MCF 10A (cell line): ENCODE measurements around the gene ANKRD13D. TPM values are rescaled to one million over a fixed set of nuclear protein-coding genes. Genes with fewer than 3 reads are reported as not detected.

ENCODE experiments used
- BruUV-seq: library from RNA; stranded (reverse); fragments of 400-500 nt; replicated peaks from 2 replicates; lab custom pipeline; 2021; lab: Mats Ljungman, UMichigan
- CTCF ChIA-PET: fragments of 300-600 bp; sonication (Branson Sonifier 250); formaldehyde crosslinking; extraction: SDS; loops from one replicate; lab custom pipeline; 2021; ENCODE audit warnings: antibody characterized with exemption, inconsistent platforms; lab: Yijun Ruan, JAX
- POLR2A ChIA-PET: fragments of 300-600, 350-650 bp; sonication (Branson Sonifier 250); formaldehyde crosslinking; extraction: SDS; loops from one replicate; lab custom pipeline; 2020; ENCODE audit warnings: antibody characterized with exemption, inconsistent platforms; lab: Yijun Ruan, JAX
- DNase-seq: peaks from one replicate; pipeline ENCODE4 v3.0.0-alpha.2; 2018; ENCODE audit not compliant: unreplicated experiment
- H3K27ac Mint-ChIP-seq: one replicate; pipeline ENCODE4 v1.8.0; 2022; ENCODE audit warnings: mild to moderate bottlenecking, low read depth, mixed read lengths; ENCODE audit not compliant: unreplicated experiment
- H3K27me3 Mint-ChIP-seq: one replicate; pipeline ENCODE4 v1.8.0; 2022; ENCODE audit warnings: mixed read lengths; ENCODE audit not compliant: insufficient read depth, unreplicated experiment
- H3K36me3 Mint-ChIP-seq: one replicate; pipeline ENCODE4 v1.8.0; 2022; ENCODE audit warnings: mild to moderate bottlenecking, moderate library complexity, mixed read lengths; ENCODE audit not compliant: insufficient read depth, unreplicated experiment
- H3K4me1 Mint-ChIP-seq: one replicate; pipeline ENCODE4 v1.8.0; 2022; ENCODE audit warnings: mixed read lengths; ENCODE audit not compliant: insufficient read depth, unreplicated experiment
- H3K4me3 Mint-ChIP-seq: one replicate; pipeline ENCODE4 v1.8.0; 2022; ENCODE audit warnings: mild to moderate bottlenecking, moderate library complexity, mixed read lengths; ENCODE audit not compliant: unreplicated experiment
- H3K9me3 Mint-ChIP-seq: one replicate; pipeline ENCODE4 v1.8.0; 2022; ENCODE audit warnings: mixed read lengths; ENCODE audit not compliant: unreplicated experiment
- CTCF ChIP-seq: fragments of 200-600 bp; IDR thresholded peaks from one replicate; pipeline ENCODE4 v1.8.0; 2022; ENCODE audit warnings: antibody characterized with exemption, mild to moderate bottlenecking; ENCODE audit not compliant: unreplicated experiment
- intact Hi-C: fragments of 100-400 bp; cut with micrococcal nuclease; formaldehyde crosslinking; loops from 2 replicates; pipeline ENCODE4 v1.14.1; 2022
- total RNA-seq: library from RNA; stranded (reverse); gene quantifications from 2 replicates; pipeline ENCODE4 v1.2.3, GENCODE V29; 2022

Gene ANKRD13D
- total RNA-seq, 1 experiment from 2014 or later = 39.7 TPM

GRCh38 chr11:67261946-67262681 is 27.0 kb upstream of the ANKRD13D start:
- no TSS peak for BruUV-seq
- CTCF ChIA-PET = interaction anchor here (0.6 to 4.9 kb wide), 28 partner anchors 8 to 221 kb away, joined by 3 to 104 read pairs (median 5); partner anchors contain the start of genes AIP, ANKRD13D and SSH3
- intact Hi-C loops = loop anchor here (2.0 kb wide), 1 partner anchor 207 kb away; no protein-coding TSS in a partner anchor
- Mint-ChIP-seq H3K4me3 (peak overlapping the region; percentile 47), H3K27ac (peak overlapping the region; percentile 72), H3K27me3 (no peaks in the 10 kb centered on the region), H3K36me3 (peaks cover 20% of the 10 kb centered on the region), H3K9me3 (no peaks in the 10 kb centered on the region), H3K4me1 (peaks cover 26% of the 10 kb centered on the region)
- no peak for DNase-seq
- POLR2A ChIA-PET = interaction anchor here (0.8 to 5.1 kb wide), 20 partner anchors 9 to 209 kb away, joined by 3 to 93 read pairs (median 4); partner anchors contain the start of genes ANKRD13D, POLD4 and SSH3
- TF ChIP-seq CTCF = no peak

GRCh38 chr11:67262731-67263675 is 26.1 kb upstream of the ANKRD13D start:
- intact Hi-C loops = loop anchor here (1.0 to 2.0 kb wide), 3 partner anchors 54 to 208 kb away; no protein-coding TSS in a partner anchor
- Mint-ChIP-seq H3K27me3 (no peaks in the 10 kb centered on the region), H3K4me1 (peaks cover 26% of the 10 kb centered on the region), H3K9me3 (no peaks in the 10 kb centered on the region), H3K36me3 (peaks cover 11% of the 10 kb centered on the region), H3K4me3 (peak overlapping the region; percentile 45), H3K27ac (peak overlapping the region; percentile 72)
- ChIA-PET CTCF (interaction anchor here (0.5 to 4.9 kb wide), 40 partner anchors 9 to 1493 kb away, joined by 3 to 104 read pairs (median 4); partner anchors contain the start of gene SSH3), POLR2A (interaction anchor here (0.6 to 5.1 kb wide), 21 partner anchors 10 to 210 kb away, joined by 3 to 93 read pairs (median 4); partner anchors contain the start of genes ANKRD13D, POLD4 and SSH3)
- peak; percentile 53 for TF ChIP-seq CTCF
- no TSS peak for BruUV-seq
- DNase-seq = peak; percentile 94

- DNase-seq = no peak
- ChIA-PET CTCF (interaction anchor here (0.7 to 4.9 kb wide), 8 partner anchors 10 to 118 kb away, joined by 3 to 104 read pairs (median 10); no protein-coding TSS in a partner anchor), POLR2A (interaction anchor here (0.6 to 5.1 kb wide), 8 partner anchors 11 to 209 kb away, joined by 3 to 93 read pairs (median 4); no protein-coding TSS in a partner anchor)
- H3K27me3 Mint-ChIP-seq = no peaks in the 10 kb centered on the region
- TF ChIP-seq CTCF = no peak
- no TSS peak for BruUV-seq
- intact Hi-C loops = no loop called here
- H3K9me3 Mint-ChIP-seq = no peaks in the 10 kb centered on the region
- H3K27ac Mint-ChIP-seq = peak overlapping the region; percentile 21
- H3K4me1 Mint-ChIP-seq = peaks cover 26% of the 10 kb centered on the region
- no peak overlapping the region for H3K4me3 Mint-ChIP-seq
- peaks cover 6% of the 10 kb centered on the region for H3K36me3 Mint-ChIP-seq
Measured at GRCh38 chr11:67264260-67264659, 24.8 kb upstream of the ANKRD13D start.
